Umbilical cord (tissue), 1 donor: Measurements from ENCODE around the gene AKR1C2. TPM values are rescaled to one million over a fixed set of nuclear protein-coding genes. Genes with fewer than 3 reads are reported as not detected.

Experiments used
- total RNA-seq: library from RNA; depleted of rRNA; stranded (reverse); fragments of >200 nt; gene quantifications from one replicate; pipeline ENCODE4 v1.2.3, GENCODE V29; 2014; ENCODE audit warnings: low replicate concordance; ENCODE audit not compliant: insufficient read depth

Gene AKR1C2
- total RNA-seq, 1 donor from 2014 or later = 1.4 TPM

Other genes starting within 250 kb of the AKR1C2 start
- 59.0 TPM for gene AKR1E2, start 177.7 kb downstream of the AKR1C2 start, total RNA-seq
- 11.8 TPM for gene AKR1C1, start 40.4 kb downstream of the AKR1C2 start, total RNA-seq
- 4.6 TPM for gene AKR1C3, start 90.6 kb upstream of the AKR1C2 start, total RNA-seq
- 2.9 TPM for gene AKR1C8, start 181.3 kb upstream of the AKR1C2 start, total RNA-seq
- gene AKR1C4, start 193.0 kb upstream of the AKR1C2 start, total RNA-seq = not detected